Muscle layer of colon (tissue), 2 donors: ENCODE results near the gene NCOA3.

Source experiments
- H3K27ac ChIP-seq: one replicate; pipeline ENCODE4 v1.7.0; 2013; ENCODE audit warnings: low read depth, mild to moderate bottlenecking, low read length, moderate library complexity
- H3K27me3 ChIP-seq, 2 donors: one replicate each; pipeline ENCODE4 v1.7.0; 2013; ENCODE audit warnings: low read length in 2 of 2, mild to moderate bottlenecking in 2 of 2; ENCODE audit not compliant: insufficient read depth in 2 of 2, control insufficient read depth in 1 of 2
- H3K36me3 ChIP-seq: one replicate; pipeline ENCODE4 v1.7.0; 2013; ENCODE audit warnings: mild to moderate bottlenecking, low read length; ENCODE audit not compliant: insufficient read depth
- H3K4me1 ChIP-seq: one replicate; pipeline ENCODE4 v1.7.0; 2013; ENCODE audit warnings: mild to moderate bottlenecking, low read length; ENCODE audit not compliant: insufficient read depth
- H3K4me3 ChIP-seq, 2 donors: one replicate each; pipeline ENCODE4 v1.7.0; 2013; ENCODE audit warnings: low read length in 2 of 2, low read depth in 1 of 2, mild to moderate bottlenecking in 1 of 2, moderate library complexity in 1 of 2
- H3K9ac ChIP-seq: one replicate; pipeline ENCODE4 v1.7.0; 2013; ENCODE audit warnings: low read length
- H3K9me3 ChIP-seq: one replicate; pipeline ENCODE4 v1.7.0; 2013; ENCODE audit warnings: mild to moderate bottlenecking, low read length
- donor health status: abdominal sarcoma.
- donor health status: Adenocarcinoma of cecum.

The NCOA3 gene

DNA sequence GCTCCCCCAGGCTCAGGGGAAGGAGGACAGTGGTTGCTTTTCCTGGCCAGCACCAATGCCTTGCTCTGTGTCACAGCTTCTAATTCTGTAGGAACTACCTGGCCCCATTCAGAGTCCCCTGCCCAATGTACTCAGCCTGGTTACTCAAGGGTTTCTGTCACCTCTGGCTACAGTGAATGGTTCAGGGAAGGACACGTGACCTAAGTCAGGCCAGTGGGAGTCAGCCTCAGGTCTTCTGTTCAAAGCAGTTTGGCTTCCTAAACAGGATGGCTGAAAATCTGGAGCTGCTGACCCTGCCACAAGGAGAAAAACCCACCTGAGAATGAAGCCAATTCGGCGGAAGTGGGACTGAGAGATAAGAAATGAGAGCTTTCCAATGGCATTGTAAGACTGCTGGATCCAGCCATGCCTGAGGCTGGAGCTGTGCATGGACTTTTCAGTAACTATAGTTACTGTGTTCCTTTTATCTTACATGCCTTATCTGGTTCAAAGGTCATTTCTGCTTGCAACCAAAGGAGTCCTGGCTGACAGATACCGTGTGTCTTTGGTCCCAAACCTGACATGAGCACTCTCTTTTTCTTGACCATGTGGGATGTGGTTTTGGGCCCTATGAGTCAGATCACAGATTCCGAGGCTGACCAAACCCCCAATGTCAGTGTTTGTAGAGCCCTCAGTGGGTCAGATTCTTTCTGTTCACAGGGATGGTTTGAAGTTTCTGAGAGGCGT is 179.3 kb downstream of the NCOA3 start:
- Histone ChIP-seq H3K4me3 (no peak overlapping the region), H3K36me3 (peaks cover 6% of the 10 kb centered on the region), H3K9me3 (no peaks in the 10 kb centered on the region), H3K4me1 (peaks cover 14% of the 10 kb centered on the region), H3K27me3 (no peaks in the 10 kb centered on the region), H3K27ac (no peak overlapping the region), H3K9ac (no peak overlapping the region)

DNA sequence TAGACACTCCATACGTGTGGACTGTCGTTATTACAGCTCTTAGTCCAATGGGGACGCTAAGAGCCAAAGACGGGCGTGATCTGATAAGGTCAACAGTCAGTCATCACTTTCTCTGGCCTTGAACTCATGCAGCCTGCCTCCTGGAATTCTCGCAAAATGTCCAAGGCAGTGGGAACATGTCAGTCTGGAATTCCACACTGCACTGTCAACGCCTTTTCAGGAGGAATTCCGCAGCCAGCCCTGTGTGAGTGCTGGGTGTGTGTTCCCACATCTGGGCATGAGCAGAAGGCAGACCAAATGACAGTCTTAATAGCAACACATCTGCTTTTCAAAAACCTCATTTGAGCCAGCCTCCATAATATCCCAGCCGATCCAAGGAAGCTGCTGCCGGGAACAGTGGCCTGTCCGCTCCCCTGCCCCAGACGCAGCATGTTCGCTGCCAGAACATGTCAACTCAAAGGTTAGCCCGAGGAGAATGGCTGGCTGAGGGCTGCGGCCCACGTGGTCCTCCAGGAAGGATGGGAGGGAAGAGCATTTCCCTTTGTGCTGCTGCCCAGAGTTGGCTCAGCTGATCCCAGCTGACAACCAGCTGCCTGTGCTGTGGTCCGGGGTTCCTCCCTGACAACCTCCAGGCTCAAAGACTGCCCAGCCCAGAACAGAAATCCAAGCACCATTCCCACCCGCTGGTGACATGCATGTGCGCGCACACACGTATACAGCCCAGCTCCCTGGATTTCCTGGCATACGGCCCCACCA is 180.5 kb downstream of the NCOA3 start:
- Histone ChIP-seq H3K27me3 (no peaks in the 10 kb centered on the region), H3K36me3 (peaks cover 5% of the 10 kb centered on the region), H3K4me1 (peaks cover 14% of the 10 kb centered on the region), H3K9me3 (no peaks in the 10 kb centered on the region), H3K4me3 (no peak overlapping the region), H3K9ac (no peak overlapping the region), H3K27ac (no peak overlapping the region)

DNA sequence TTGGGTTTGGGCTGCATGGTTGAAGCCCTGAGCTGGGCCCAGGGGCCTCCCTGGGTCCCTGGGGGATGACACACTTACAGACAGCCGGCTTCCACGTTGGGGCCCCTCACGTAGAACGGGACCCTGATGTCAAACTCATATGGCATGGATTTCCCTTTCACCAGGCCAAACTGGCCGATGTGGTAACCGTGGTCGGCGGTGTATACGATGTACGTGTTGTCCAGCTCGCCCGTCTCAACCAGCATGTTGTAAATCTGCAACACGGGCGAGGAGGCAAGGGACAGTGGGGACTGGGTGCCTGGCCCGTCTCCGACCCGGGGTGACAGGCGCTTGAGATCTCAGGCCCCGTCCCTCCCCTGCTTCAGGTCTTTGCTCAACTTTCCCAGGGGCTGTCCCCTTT is 181.2 kb downstream of the NCOA3 start:
- H3K27ac ChIP-seq = no peak overlapping the region

DNA sequence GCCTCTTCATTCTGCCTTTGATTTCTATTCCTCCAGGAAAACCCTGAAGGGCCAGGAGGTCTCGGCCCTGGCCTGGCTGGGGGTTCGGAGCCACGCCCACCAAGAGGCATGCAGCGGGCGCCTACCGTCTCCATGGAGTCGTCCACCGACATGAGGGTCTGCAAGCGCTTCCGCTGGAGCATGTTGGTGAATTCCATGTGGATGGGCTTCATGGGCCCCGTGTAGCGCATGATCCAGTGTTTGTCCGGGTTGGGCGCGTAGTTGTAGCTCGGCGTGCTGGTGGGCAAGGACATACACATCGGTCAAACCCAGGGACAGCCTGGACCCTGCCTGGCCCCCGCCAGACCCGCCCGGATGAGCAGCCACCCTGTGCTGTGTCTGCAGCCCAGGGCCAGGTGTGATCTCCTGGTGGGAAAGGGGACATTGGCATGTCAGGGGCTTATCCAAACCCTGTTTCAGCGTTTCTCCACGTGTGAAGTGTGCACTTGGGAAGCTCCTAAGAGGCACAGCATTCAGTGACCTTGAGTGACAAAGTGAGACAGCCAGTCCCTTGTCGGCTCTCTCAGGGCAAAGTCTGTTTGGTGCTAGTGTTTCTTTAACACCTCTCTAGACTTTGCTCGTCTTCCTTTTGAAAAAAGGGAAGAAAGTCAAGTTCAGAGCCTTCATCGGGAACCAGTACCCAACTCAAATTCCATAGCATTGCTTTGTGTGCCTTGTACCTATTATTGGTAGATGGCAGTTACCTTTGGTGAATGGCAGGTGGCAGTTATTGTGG is 182.8 kb downstream of the NCOA3 start:
- H3K27me3 ChIP-seq = no peaks in the 10 kb centered on the region
- peaks cover 7% of the 10 kb centered on the region for H3K36me3 ChIP-seq
- peaks cover 14% of the 10 kb centered on the region for H3K4me1 ChIP-seq
- no peak overlapping the region for H3K9ac ChIP-seq
- no peaks in the 10 kb centered on the region for H3K9me3 ChIP-seq
- H3K4me3 ChIP-seq = no peak overlapping the region
- no peak overlapping the region for H3K27ac ChIP-seq

More for the DNA sequence above, 181.2 kb downstream of the NCOA3 start:
- no peak overlapping the region for H3K9ac ChIP-seq
- H3K36me3 ChIP-seq = no peaks in the 10 kb centered on the region
- H3K9me3 ChIP-seq = no peaks in the 10 kb centered on the region
- no peaks in the 10 kb centered on the region for H3K27me3 ChIP-seq
- H3K4me1 ChIP-seq = peaks cover 14% of the 10 kb centered on the region
- no peak overlapping the region for H3K4me3 ChIP-seq

DNA sequence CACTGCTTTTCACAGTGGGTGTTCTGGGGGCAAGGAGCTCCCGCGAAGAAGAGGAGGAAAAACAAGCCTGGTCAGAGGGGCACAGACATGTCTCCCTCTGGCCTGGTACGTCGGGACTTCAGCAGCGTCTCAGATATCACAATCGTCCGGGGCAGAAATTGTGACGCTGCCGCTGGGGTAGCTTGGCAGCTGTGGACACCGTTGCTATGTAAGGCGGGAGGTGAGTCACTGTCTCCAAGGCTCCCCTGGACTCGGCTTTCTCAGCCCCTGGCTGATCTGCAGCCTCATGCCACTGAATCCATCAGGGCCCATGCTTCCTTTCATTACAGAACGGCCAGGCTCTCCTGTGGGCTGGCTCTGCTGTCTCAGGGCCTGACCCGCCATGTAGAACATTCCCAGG is 184.9 kb downstream of the NCOA3 start:
- H3K27ac ChIP-seq = no peak overlapping the region
- no peak overlapping the region for H3K4me3 ChIP-seq

DNA sequence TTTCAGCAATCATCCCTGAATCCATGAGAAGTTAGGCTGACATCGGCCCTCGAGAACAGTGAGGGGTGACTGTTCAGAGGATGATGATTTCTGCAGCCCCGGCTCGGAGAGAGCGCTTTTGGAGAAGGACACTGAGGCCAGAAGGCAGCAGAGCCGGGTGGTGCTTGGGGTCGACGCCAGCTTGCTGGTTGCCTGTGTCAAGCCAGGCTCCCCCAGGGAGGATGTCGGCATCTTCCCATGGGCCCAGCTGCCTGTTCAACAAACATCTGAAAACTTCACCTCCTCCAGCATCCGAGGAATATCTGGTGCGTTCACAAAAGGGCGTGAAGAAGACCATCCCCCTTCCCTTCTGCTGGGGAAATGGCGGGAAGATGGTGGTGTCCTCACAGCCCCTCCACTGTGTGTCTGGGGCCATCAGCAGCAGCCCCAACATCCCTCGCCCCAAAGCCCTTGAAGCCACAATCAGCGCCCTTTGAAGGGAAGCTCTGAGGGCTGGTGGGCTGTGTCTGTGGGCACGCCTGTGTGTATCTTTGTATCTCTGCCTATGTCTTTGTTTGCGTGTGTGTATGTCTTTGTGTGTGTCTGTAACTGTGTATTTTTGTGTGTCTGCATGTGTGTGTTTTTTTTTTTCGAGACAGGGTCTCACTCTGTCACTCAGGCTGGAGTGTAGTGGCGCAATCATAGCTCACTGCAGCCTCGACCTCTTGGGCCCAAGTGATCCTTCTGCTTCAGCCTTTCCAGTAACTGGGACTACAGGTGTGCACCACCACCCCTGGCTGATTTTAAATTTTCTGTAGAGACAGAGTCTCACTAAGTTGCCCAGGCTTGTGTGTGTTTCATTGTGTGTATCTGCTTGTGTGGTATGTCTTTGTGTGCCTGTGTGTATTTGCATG is 185.7 kb downstream of the NCOA3 start:
- H3K36me3 ChIP-seq = peaks cover 15% of the 10 kb centered on the region
- no peak overlapping the region for H3K4me3 ChIP-seq
- no peak overlapping the region for H3K9ac ChIP-seq
- no peaks in the 10 kb centered on the region for H3K27me3 ChIP-seq
- H3K9me3 ChIP-seq = peaks cover 12% of the 10 kb centered on the region
- peaks cover 5% of the 10 kb centered on the region for H3K4me1 ChIP-seq
- no peak overlapping the region for H3K27ac ChIP-seq

More for the DNA sequence above, 184.9 kb downstream of the NCOA3 start:
- Histone ChIP-seq H3K36me3 (peaks cover 15% of the 10 kb centered on the region), H3K4me1 (peaks cover 13% of the 10 kb centered on the region), H3K9me3 (peaks cover 8% of the 10 kb centered on the region), H3K9ac (no peak overlapping the region), H3K27me3 (no peaks in the 10 kb centered on the region)

DNA sequence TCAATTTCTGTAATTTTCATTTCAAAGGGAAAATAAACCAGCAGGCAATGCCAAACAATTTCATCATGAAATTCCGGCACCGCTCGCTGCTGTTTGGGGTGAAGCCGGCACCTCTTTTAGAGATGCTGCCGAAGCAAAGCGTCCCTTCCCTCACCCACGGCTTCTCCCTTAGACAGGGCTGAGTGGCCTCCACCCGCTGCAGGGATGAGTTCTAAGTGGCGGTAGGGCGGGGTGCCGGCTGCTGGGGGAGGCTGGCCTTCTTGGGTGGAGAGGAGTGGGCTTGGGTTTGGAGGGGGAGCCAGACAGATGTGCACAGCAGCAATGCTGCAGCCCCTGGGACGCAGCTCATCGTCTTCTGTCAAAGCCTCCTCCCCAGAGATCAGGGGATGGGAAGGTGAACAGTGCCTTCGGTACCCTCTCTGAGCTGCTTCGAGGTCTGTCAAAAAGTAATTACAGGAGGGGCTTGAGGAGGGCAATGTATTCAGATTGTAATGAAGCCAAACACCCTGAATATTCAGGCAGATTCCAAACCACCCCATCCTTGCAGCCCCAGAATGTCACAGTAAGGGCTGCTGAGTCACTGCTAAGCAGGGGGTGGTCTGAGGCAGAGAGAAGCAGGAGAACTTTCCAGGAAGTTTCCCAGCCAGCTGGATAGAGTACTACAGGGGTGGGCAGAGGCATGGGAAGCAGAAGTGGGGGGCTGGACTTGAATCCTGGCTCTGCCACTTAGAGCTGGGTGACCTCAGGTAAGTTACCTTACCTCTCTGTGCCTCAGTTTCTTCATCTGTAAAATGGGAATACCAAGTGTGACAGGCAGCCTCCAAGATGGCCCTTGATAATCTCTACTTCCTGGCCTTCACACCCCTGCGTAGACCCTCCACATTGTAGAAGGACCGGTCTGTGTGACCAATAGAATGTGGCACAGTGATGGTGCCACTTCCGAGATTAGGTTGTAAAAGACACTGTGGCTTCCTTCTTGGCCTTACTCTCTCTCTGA is 187.0 kb downstream of the NCOA3 start:
- H3K27ac ChIP-seq = no peak overlapping the region
- no peak overlapping the region for H3K9ac ChIP-seq
- H3K27me3 ChIP-seq = no peaks in the 10 kb centered on the region
- peaks cover 15% of the 10 kb centered on the region for H3K36me3 ChIP-seq
- no peak overlapping the region for H3K4me3 ChIP-seq
- no peaks in the 10 kb centered on the region for H3K4me1 ChIP-seq
- H3K9me3 ChIP-seq = peaks cover 12% of the 10 kb centered on the region

DNA sequence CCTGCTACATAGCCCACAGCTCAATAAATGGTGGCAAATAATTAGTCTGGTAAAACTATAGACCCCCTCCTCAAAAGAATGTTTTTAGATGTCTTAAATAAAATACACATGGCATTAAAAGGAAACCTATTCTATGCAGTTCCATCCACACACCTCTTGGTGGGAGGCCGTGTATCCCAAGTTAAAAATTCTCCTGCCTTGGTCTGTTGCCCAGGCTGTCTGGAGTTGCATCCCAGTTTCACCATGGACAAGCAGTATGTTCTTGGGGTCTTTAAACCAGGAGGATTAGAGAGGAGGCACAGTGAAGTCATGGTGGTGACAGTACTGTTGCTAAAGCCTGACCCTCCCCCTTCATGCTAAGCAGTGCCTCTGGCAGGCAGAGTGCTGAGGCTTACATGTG is 188.0 kb downstream of the NCOA3 start:
- no peaks in the 10 kb centered on the region for H3K27me3 ChIP-seq
- peaks cover 15% of the 10 kb centered on the region for H3K36me3 ChIP-seq
- H3K4me1 ChIP-seq = no peaks in the 10 kb centered on the region
- H3K4me3 ChIP-seq = no peak overlapping the region
- peaks cover 12% of the 10 kb centered on the region for H3K9me3 ChIP-seq
- no peak overlapping the region for H3K27ac ChIP-seq
- no peak overlapping the region for H3K9ac ChIP-seq

DNA sequence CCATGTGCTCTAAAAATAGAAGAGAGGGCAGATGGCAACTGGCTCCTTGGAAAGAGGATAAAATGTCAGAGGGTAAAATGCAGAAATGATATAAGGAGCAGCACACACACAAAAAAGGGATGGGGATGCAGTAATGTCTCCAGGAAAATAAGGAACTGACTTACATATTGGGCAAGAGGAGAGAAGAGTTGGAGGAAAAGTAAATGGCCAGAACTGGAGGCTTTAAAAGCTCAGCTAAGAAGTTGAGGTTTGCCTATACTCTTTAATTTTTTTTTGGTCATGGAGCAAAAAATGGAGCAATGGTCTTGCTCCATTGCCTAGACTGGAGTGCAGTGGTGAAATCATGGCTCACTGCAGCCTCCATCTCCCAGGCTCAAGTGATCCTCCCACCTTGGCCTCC is 189.9 kb downstream of the NCOA3 start:
- no peaks in the 10 kb centered on the region for H3K4me1 ChIP-seq
- peak overlapping the region in 1 of 2 donors; percentile 32 for H3K4me3 ChIP-seq
- peaks cover 12% of the 10 kb centered on the region for H3K9me3 ChIP-seq
- no peak overlapping the region for H3K9ac ChIP-seq
- no peaks in the 10 kb centered on the region for H3K27me3 ChIP-seq
- no peak overlapping the region for H3K27ac ChIP-seq
- H3K36me3 ChIP-seq = peaks cover 15% of the 10 kb centered on the region
